ENCODE measurements around the gene ACTR5.
"Not testable (repeated sequence)": the region's sequence is repeated elsewhere in the genome, so short reads cannot be mapped to it uniquely, and the experiment has no call there.

Gene ACTR5

GRCh38 chr20:38769376-38770295 is 21.4 kb downstream of the ACTR5 start:
- no peak for DNase-seq

GRCh38 chr20:38770546-38770945 is 22.3 kb downstream of the ACTR5 start:
- no peak for DNase-seq

GRCh38 chr20:38770970-38771369 is 22.7 kb downstream of the ACTR5 start:
- no peak for DNase-seq

GRCh38 chr20:38771621-38772020 is 23.4 kb downstream of the ACTR5 start:
- no peak for DNase-seq

GRCh38 chr20:38774167-38774566 is 25.9 kb downstream of the ACTR5 start:
- DNase-seq: no peak

- DNase-seq: no peak
Measured at GRCh38 chr20:38776363-38776762, 28.1 kb downstream of the ACTR5 start.

GRCh38 chr20:38779247-38780097 is 31.2 kb downstream of the ACTR5 start:
- DNase-seq: peak; percentile 28

- no peak for DNase-seq
Measured at GRCh38 chr20:38782275-38782674, 34.0 kb downstream of the ACTR5 start.

- DNase-seq: no peak
Measured at GRCh38 chr20:38787870-38788269, 39.6 kb downstream of the ACTR5 start.

GRCh38 chr20:38789503-38790199 is 41.4 kb downstream of the ACTR5 start:
- DNase-seq: no peak

- peak; percentile 35 for DNase-seq
Measured at GRCh38 chr20:38790200-38791053, 42.2 kb downstream of the ACTR5 start.

GRCh38 chr20:38791291-38791690 is 43.0 kb downstream of the ACTR5 start:
- DNase-seq: no peak

GRCh38 chr20:38791940-38792339 is 43.7 kb downstream of the ACTR5 start:
- DNase-seq: no peak

- not testable (repeated sequence) for DNase-seq
Measured at GRCh38 chr20:38794057-38794456, 45.8 kb downstream of the ACTR5 start.

GRCh38 chr20:38798266-38798665 is 50.0 kb downstream of the ACTR5 start:
- DNase-seq: no peak

- DNase-seq: no peak
Measured at GRCh38 chr20:38799203-38799602, 50.9 kb downstream of the ACTR5 start.

GRCh38 chr20:38800882-38801281 is 52.6 kb downstream of the ACTR5 start:
- DNase-seq: no peak

GRCh38 chr20:38804221-38804620 is 56.0 kb downstream of the ACTR5 start:
- peak; percentile 33 for DNase-seq

- peak; percentile 62 for DNase-seq
Measured at GRCh38 chr20:38804682-38805501, 56.6 kb downstream of the ACTR5 start.

GRCh38 chr20:38805502-38805957 is 57.3 kb downstream of the ACTR5 start, which contains the start of gene PPP1R16B:
Gene PPP1R16B, plus strand, starts transcription at chr20:38805697. Its CDS starts 30,229 bp downstream, at chr20:38835926.
- peak; percentile 83 for DNase-seq

Measured in retina (tissue), 1 donor.